Stimulated activated CD4-positive, alpha-beta T cell treated with anti-CD3 and anti-CD28 coated beads, Interleukin-4, amount 100 ng/mL, for 4 hours (primary cell): ENCODE measurements around the gene TEX29.

Experiments
- DNase-seq, 2 experiments: peaks; one replicate each; pipeline ENCODE4 v3.0.0-alpha.2; 2020

TEX29 gene

GRCh38 chr13:111292710-111293485 is 27.5 kb upstream of the TEX29 start:
- DNase-seq: no peak

- no peak for DNase-seq
These were observed 24.6 kb upstream of the TEX29 start for GRCh38 chr13:111295886-111296285.

- no peak for DNase-seq
These were observed 24.0 kb upstream of the TEX29 start for GRCh38 chr13:111296417-111296816.

DNA sequence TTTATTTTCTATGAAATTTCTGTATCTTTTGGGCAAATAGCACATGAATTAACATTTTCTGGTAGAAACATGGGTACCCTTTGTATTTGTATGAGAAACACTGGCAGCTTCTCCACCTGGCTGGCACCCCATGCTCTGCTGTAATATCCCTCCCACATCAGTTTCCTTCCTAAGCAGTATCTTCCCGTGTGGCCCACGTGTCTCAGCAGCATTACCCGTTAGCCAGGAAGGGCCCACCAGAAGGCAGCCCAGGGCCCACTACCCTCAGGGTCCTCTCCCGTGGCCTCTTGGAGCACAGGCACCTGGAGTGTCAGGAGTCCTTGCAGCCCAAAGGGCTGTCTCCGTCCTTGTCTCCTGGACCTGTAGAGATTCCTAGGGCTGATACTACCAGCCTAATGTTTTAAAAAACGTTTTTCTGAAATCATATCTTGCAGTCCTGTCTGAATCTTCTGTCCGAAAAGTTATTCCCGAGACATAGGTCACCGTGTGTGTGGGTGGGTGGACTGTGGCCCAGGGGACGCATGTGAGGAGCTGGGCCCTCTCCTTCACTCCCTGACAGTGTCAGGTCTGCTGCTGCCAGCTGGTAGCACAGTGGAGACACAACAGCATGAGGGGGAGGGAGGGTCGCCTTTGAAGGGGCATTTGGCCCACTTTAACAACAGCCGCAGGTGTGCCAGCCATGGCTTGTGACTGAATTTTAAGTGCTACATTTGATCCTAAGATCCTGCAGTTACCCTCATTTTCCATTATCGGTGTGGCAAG is 22.0 kb upstream of the TEX29 start:
- DNase-seq: no peak

DNA sequence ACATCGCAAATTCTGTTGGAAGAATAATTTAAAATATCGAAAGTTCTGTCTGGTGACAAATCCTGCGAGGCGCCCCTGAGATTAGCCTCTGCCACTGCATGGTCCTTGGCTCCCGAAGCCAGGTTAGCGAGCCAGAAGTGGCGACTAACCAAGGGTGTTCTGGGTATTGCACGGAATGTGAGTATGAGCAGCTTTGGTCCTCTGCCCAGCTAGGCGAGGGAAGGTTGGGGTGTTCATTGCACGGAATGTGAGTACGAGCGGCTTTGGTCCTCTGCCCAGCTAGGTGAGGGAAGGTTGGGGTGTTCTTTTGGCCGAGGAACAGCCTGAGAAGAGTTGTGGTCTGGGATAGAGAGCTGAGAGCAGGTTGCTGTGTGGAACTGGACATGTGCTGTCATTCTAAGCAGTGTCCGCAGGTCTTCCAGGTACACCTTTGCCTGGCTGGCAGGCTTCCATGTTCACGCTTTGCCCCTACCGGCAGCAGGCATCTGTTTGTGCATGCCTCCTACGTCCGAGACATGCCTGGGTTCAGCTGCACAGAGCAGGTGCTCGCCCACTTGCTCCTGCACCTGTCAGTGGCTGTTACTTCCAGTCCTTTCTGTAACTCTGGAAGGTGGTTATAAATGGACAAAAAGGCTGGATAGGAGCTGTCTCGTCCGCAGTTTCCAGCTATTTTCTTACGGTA is 18.3 kb upstream of the TEX29 start:
- no peak for DNase-seq

- no peak for DNase-seq
These were observed 16.9 kb upstream of the TEX29 start for GRCh38 chr13:111303559-111303958.

- DNase-seq: no peak
These were observed 16.3 kb upstream of the TEX29 start for GRCh38 chr13:111304041-111304544.

DNA sequence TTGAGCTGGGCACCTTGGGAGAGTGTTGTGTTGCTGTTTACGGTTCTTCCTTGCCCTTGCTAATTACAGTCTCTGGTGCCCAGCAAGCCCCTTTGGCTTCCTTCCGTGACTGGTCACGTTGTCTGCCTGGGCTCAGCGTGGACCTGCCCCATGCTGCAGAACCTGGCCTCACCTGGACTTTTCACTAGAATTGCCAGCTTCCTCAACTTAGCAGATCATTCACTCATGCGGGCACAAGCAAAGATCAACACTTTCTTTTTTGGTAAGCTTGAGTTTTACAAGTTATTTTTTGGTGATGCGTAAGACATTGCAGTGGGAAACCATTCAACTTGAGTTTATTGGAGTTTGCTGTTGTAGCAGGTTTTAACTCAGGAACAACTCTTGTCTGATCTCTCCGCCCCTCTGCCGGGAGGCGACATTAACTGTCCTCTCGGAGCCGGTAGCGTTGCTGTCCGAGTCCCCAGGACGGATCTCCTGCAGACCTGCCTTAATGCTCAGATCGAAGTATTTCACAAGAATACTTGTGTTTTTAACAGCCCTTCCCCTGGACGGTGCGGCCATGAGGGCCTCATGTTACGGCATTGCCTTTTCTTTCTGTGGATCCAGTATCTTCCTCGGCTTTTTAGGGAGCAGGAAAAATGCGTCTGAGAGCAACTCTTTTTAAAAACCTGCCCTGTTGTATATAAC is 15.7 kb upstream of the TEX29 start:
- DNase-seq: no peak

- no peak for DNase-seq
These were observed 7.4 kb upstream of the TEX29 start for GRCh38 chr13:111312944-111313590.

- DNase-seq: no peak
These were observed 6.5 kb upstream of the TEX29 start for GRCh38 chr13:111313911-111314425.

DNA sequence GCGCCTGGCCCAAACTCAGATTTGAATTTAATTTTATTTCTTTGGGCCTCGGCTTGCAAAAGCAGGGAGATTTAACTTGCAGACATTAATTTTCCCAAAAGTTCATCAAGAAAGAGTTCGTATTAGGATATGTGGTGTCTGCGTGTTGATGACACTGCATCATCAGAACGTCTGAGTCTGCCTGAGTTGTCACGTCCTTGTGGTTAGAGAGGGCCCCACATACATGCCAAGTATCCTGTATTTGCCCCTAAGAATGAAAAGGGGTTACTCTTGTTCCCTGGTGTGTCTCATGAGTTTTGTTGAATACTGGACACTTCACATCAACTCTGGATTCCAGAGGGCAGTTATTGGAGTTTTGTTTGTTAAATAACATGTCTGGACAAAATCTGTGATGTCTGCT is 5.6 kb upstream of the TEX29 start:
- no peak for DNase-seq

- no peak for DNase-seq
These were observed 5.0 kb upstream of the TEX29 start for GRCh38 chr13:111315347-111315995.

- no peak for DNase-seq
These were observed 4.2 kb upstream of the TEX29 start for GRCh38 chr13:111316161-111316730.

DNA sequence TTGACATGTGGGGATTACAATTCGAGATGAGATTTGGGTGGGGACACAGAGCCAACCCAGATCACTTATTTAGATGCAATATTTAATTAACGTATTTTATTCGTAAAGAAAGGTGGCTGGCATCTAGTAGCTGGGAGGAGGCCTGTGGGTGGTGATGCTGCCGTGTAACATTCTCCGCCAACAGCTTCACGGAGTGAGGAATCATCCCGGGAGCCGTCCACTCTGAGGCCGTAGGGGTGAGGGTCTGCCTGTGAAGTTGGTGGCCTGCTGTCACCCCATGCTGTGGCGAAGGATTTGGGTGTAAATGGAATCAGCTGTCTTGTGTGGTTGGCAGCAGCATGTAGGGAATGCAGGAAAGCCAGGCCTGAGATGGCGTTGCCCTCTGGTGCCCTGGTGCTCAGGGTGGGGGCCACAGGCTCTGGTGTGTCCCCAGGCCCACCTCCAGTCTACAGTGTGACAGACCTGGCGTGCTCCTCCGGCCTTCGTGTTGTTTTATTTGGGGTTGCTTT is 3.3 kb upstream of the TEX29 start:
- DNase-seq: no peak

- DNase-seq: no peak
These were observed 2.7 kb upstream of the TEX29 start for GRCh38 chr13:111317571-111318345.

DNA sequence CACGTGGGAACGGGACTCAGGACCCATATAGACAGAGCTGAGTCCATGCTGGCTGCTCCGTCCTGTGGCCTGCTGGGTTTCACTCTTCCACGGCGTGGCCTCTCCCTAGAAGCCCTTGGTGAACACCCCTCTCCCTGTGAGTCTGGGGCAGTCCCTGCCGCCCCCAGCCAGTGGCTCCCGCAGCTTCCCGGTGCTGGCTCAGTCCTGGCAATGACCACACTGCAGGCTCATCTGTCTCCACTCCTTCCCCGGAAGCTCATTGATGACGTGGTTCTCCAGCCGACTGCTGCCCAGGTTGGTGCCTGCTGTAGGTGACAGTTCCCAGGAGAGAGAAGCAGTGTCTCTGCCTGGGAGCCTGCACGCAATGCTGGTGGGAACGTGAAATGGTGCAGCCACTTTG is 2.1 kb upstream of the TEX29 start:
- DNase-seq: no peak

DNA sequence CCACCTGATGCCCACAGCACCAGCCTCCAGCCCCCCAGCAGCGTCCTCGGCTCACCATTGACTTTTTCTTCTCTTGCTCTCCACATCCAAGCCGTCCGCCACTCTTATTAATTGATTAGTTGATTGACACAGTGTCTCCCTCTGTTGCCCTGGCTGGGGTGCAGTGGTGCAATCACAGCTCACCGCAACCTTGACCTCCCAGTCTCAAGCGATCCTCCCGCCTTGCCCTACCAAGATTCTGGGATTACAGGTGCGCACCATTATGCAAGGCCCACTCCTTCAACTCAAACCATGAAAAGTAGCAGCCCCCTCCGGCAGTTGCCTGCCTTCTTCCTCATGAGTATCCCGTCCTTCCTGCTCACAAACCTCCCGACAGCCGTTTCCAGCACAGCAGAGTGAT is 921 bp upstream of the TEX29 start:
- DNase-seq: no peak

DNA sequence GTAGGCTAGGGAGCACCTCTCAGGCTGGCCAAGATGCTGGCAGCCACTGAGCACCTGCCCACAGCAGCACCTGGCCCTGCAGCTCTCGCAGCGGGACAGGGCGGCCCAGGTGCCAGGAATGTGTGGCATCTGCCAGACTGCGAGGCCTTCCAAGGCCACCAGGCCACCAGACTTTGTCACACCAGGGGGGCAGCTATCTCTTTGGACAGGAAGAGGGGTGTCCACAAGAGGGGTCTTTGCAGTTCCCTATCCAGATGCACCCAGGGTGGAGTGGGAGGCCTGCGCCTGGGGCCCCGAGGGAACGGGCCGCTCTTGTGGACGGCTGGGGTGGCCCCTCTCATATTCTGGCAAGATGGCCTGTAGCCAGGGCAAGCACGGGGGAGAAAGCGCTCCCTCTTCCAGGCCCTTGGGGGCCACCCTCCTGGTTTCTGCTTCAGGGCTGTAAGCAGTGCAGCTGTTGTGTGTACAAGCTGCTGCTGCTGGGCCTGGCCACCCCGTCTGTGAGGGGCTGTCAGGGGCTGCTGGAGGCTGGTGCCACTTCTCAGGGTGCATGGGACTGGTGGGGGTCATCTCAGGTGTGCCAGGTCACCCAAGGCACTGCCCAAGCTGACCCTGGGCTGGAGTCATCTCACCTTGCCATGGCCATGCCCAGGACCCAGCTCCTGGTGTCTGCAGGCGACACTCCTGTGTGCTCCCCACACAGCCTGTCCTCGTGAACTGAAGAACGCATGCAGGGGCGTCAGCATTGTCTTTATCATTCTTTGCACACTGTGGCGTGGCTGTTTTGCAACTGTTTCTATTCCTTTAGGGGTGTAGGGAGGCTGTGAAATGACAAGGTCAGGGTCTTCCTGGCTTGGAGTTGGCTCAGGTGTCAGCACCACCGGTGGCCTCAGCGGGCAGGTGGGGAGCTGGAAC is 1.8 kb downstream of the TEX29 start:
- no peak for DNase-seq

DNA sequence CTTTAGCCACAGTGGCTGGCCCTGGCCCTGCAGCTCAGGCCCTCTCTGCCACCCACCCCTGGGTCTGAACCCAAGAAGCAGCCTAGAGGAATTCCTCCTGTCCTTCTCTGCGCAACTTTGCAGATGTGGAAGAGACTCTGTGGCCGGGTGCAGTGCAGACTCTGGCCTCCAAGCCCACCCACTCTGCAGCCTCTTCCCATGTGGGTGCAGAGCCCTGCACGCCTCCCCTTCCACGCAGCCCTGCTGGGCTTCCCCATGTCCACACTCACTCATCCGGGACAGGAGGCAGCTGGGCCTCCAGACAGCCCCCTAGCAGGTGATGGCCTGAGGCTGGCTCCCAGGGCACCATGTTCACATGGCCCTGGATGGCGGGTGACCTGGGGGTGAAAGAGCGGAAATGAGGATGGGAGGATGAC is 2.5 kb downstream of the TEX29 start:
- no peak for DNase-seq
